ENCODE data around the gene HMGCLL1.

GRCh38 chr6:55568808-55569439 lies 10.1 kb downstream of the HMGCLL1 start:
- no peak for TF ChIP-seq CTCF (IDR thresholded peaks at IDR 0.05)
- TF ChIP-seq POLR2A (IDR thresholded peaks at IDR 0.05; ENCODE audit: low read depth), result no peak

Measured in esophagus muscularis mucosa (tissue), 3 donors.